GM23338 (cell line): Measurements from ENCODE around the gene MEI1. TPM values are rescaled to one million over a fixed set of nuclear protein-coding genes. Genes with fewer than 3 reads are reported as not detected.

Experiments used
- ATAC-seq: fragments of 200-7000 bp; cut with Tn5 transposase; 3 replicates; pipeline ENCODE4 v1.9.1; 2020
- DNase-seq: peaks from one replicate; pipeline ENCODE4 v3.0.0-alpha.2; 2015; ENCODE audit warnings: low spot score
- H2AFZ ChIP-seq: fragments of 200-600 bp; sonication (generic); 2 replicates; pipeline ENCODE4 v1.8.0; 2016; ENCODE audit warnings: antibody characterized with exemption, mild to moderate bottlenecking, moderate library complexity
- H3F3A ChIP-seq: fragments of 200-600 bp; sonication (generic); replicated peaks from 2 replicates; pipeline ENCODE4 v1.8.0; 2017; ENCODE audit warnings: antibody characterized with exemption, mixed run types, low read depth
- H3K27ac ChIP-seq: fragments of 200-600 bp; sonication (generic); 2 replicates; pipeline ENCODE4 v1.6.1; 2016; ENCODE audit warnings: low read depth
- H3K27me3 ChIP-seq: fragments of 200-600 bp; sonication (generic); 2 replicates; pipeline ENCODE4 v1.8.0; 2016; ENCODE audit warnings: mild to moderate bottlenecking, mixed run types, moderate library complexity; ENCODE audit not compliant: insufficient read depth
- H3K36me3 ChIP-seq: fragments of 200-600 bp; sonication (generic); 2 replicates; pipeline ENCODE4 v1.8.0; 2016; ENCODE audit warnings: mild to moderate bottlenecking; ENCODE audit not compliant: insufficient read depth
- H3K4me1 ChIP-seq: fragments of 200-600 bp; sonication (generic); 2 replicates; pipeline ENCODE4 v1.8.0; 2016; ENCODE audit warnings: mild to moderate bottlenecking, moderate library complexity; ENCODE audit not compliant: insufficient read depth
- H3K4me2 ChIP-seq: fragments of 200-600 bp; sonication (generic); 2 replicates; pipeline ENCODE4 v1.7.1; 2017; ENCODE audit warnings: mixed run types
- H3K4me3 ChIP-seq: fragments of 200-600 bp; sonication (generic); 2 replicates; pipeline ENCODE4 v1.6.1; 2016; ENCODE audit warnings: mixed run types
- H3K79me2 ChIP-seq: fragments of 200-600 bp; sonication (generic); replicated peaks from 2 replicates; pipeline ENCODE4 v1.8.0; 2017; ENCODE audit warnings: mild to moderate bottlenecking; ENCODE audit not compliant: insufficient read depth
- H3K9me2 ChIP-seq: fragments of 200-600 bp; sonication (generic); 2 replicates; pipeline ENCODE4 v1.8.0; 2017; ENCODE audit not compliant: insufficient read depth
- H4K20me1 ChIP-seq: fragments of 200-600 bp; sonication (generic); replicated peaks from 2 replicates; pipeline ENCODE4 v1.8.0; 2017; ENCODE audit warnings: mild to moderate bottlenecking; ENCODE audit not compliant: insufficient read depth
- H3K27ac Mint-ChIP-seq: 2 replicates; pipeline ENCODE4 v1.8.0; 2020; ENCODE audit warnings: inconsistent platforms, mild to moderate bottlenecking, moderate library complexity, mixed read lengths
- H3K27me3 Mint-ChIP-seq: 3 replicates; pipeline ENCODE4 v1.8.0; 2022; ENCODE audit warnings: low read depth, mild to moderate bottlenecking, moderate library complexity, mixed read lengths, inconsistent platforms; ENCODE audit not compliant: insufficient read depth, poor library complexity
- H3K36me3 Mint-ChIP-seq: 3 replicates; pipeline ENCODE4 v1.8.0; 2021; ENCODE audit warnings: low read depth, mild to moderate bottlenecking, inconsistent platforms, moderate library complexity, mixed read lengths
- H3K4me1 Mint-ChIP-seq: 3 replicates; pipeline ENCODE4 v1.8.0; 2020; ENCODE audit warnings: mild to moderate bottlenecking, inconsistent platforms, mixed read lengths
- H3K4me3 Mint-ChIP-seq: 3 replicates; pipeline ENCODE4 v1.8.0; 2021; ENCODE audit warnings: moderate library complexity, mild to moderate bottlenecking, inconsistent platforms, mixed read lengths
- H3K9me3 Mint-ChIP-seq: 3 replicates; pipeline ENCODE4 v1.8.0; 2020; ENCODE audit warnings: moderate library complexity, mild to moderate bottlenecking, inconsistent platforms, mixed read lengths
- CREB1 ChIP-seq: fragments of 250-450 bp; sonication (Bioruptor Pico); IDR thresholded peaks from 2 replicates; pipeline ENCODE4 v1.5.0; 2020; ENCODE audit warnings: low read depth, mild to moderate bottlenecking, moderate library complexity
- NANOG ChIP-seq: IDR thresholded peaks from 2 replicates; pipeline ENCODE4 v1.6.1; 2016; ENCODE audit warnings: antibody characterized with exemption, borderline replicate concordance
- POLR2AphosphoS5 ChIP-seq: IDR thresholded peaks from 2 replicates; pipeline ENCODE4 v1.6.1; 2016; ENCODE audit warnings: antibody characterized with exemption, low read depth
- STAT1 ChIP-seq: IDR thresholded peaks from one replicate; pipeline ENCODE4 v1.6.1; 2016; ENCODE audit warnings: antibody characterized with exemption; ENCODE audit not compliant: unreplicated experiment
- ZNF114 ChIP-seq: fragments of 250-450 bp; sonication (Bioruptor Pico); IDR thresholded peaks from 2 replicates; pipeline ENCODE4 v1.5.0; 2020; ENCODE audit warnings: mild to moderate bottlenecking, moderate library complexity
- ZNF331 ChIP-seq: fragments of 250-450 bp; sonication (Bioruptor Pico); IDR thresholded peaks from 2 replicates; pipeline ENCODE4 v1.5.0; 2020; ENCODE audit warnings: low read depth, mild to moderate bottlenecking, moderate library complexity
- polyA plus RNA-seq: library from polyadenylated mRNA; unstranded; fragments of >200 nt; fragmentation: Nextera tagmentation; extraction: Ambion mirVana; gene quantifications from 2 replicates; pipeline ENCODE4 v1.2.1, GENCODE V29; 2016
- total RNA-seq: library from RNA; depleted of rRNA; stranded (reverse); fragments of >200 nt; shearing (Covaris generic); gene quantifications from 2 replicates; pipeline ENCODE4 v1.2.3, GENCODE V29; 2014
- TF ChIP-seq, protein P1 (sequence below): IDR thresholded peaks from one replicate; pipeline ENCODE4 v1.6.1; 2018; ENCODE audit warnings: antibody characterized with exemption; ENCODE audit not compliant: unreplicated experiment
- TF ChIP-seq, protein P2 (sequence below), 2 experiments: fragments of 200-600 bp in 1 of 2; sonication (generic) in 1 of 2; conservative IDR thresholded peaks; 2 replicates each; pipeline versions ENCODE4 v1.5.1 to v1.6.1; 2016 to 2017; ENCODE audit warnings: antibody characterized with exemption in 2 of 2, low read depth in 2 of 2, mild to moderate bottlenecking in 2 of 2, moderate library complexity in 1 of 2
- TF ChIP-seq, protein P3 (sequence below): IDR thresholded peaks from 2 replicates; pipeline ENCODE4 v1.6.1; 2016; ENCODE audit warnings: antibody characterized with exemption
- TF ChIP-seq, protein P4 (sequence below): fragments of 250-450 bp; sonication (Bioruptor Pico); IDR thresholded peaks from 2 replicates; pipeline ENCODE4 v1.5.0; 2020; ENCODE audit warnings: mild to moderate bottlenecking, moderate library complexity

The MEI1 gene
- total and polyA plus RNA-seq, 2 experiments from 2014 or later: 0.28 to 0.87 TPM

DNA sequence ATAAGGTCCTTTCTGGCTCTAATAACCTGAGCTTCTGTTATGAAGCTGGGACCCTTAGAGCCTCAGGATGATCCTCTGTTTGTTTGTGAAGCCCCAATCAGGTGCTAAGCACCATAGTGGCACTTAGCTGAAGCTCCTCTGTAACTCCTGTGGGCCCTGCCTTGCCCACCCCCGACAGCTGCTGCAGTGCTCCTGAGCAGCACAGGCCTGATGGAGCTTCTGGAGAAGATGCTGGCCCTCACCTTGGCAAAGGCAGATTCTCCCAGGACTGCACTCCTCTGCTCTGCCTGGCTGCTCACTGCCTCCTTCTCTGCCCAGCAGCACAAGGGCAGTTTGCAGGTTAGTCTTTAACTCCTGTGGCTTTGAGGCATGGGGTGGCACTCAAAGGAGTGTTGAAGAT lies 82.2 kb downstream of the MEI1 start:
- H3K9me3 Mint-ChIP-seq: no peaks in the 10 kb centered on the region
- Histone ChIP-seq H3F3A (no peaks in the 10 kb centered on the region), H3K4me2 (no peak overlapping the region), H3K27me3 (no peaks in the 10 kb centered on the region), H3K36me3 (no peaks in the 10 kb centered on the region), H3K27ac (no peak overlapping the region), H3K4me3 (no peak overlapping the region), H2AFZ (no peak overlapping the region), H3K4me1 (no peaks in the 10 kb centered on the region), H4K20me1 (no peaks in the 10 kb centered on the region), H3K79me2 (no peaks in the 10 kb centered on the region), H3K9me2 (no peaks in the 10 kb centered on the region)
- peaks cover 5% of the 10 kb centered on the region for H3K27me3 Mint-ChIP-seq
- TF ChIP-seq, protein P1, sequence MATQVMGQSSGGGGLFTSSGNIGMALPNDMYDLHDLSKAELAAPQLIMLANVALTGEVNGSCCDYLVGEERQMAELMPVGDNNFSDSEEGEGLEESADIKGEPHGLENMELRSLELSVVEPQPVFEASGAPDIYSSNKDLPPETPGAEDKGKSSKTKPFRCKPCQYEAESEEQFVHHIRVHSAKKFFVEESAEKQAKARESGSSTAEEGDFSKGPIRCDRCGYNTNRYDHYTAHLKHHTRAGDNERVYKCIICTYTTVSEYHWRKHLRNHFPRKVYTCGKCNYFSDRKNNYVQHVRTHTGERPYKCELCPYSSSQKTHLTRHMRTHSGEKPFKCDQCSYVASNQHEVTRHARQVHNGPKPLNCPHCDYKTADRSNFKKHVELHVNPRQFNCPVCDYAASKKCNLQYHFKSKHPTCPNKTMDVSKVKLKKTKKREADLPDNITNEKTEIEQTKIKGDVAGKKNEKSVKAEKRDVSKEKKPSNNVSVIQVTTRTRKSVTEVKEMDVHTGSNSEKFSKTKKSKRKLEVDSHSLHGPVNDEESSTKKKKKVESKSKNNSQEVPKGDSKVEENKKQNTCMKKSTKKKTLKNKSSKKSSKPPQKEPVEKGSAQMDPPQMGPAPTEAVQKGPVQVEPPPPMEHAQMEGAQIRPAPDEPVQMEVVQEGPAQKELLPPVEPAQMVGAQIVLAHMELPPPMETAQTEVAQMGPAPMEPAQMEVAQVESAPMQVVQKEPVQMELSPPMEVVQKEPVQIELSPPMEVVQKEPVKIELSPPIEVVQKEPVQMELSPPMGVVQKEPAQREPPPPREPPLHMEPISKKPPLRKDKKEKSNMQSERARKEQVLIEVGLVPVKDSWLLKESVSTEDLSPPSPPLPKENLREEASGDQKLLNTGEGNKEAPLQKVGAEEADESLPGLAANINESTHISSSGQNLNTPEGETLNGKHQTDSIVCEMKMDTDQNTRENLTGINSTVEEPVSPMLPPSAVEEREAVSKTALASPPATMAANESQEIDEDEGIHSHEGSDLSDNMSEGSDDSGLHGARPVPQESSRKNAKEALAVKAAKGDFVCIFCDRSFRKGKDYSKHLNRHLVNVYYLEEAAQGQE: no peak
- TF ChIP-seq POLR2AphosphoS5 (no peak), STAT1 (no peak), CREB1 (no peak), ZNF331 (CRISPR knock-in tag) (no peak), ZNF114 (no peak), NANOG (no peak)
- TF ChIP-seq, protein P2, sequence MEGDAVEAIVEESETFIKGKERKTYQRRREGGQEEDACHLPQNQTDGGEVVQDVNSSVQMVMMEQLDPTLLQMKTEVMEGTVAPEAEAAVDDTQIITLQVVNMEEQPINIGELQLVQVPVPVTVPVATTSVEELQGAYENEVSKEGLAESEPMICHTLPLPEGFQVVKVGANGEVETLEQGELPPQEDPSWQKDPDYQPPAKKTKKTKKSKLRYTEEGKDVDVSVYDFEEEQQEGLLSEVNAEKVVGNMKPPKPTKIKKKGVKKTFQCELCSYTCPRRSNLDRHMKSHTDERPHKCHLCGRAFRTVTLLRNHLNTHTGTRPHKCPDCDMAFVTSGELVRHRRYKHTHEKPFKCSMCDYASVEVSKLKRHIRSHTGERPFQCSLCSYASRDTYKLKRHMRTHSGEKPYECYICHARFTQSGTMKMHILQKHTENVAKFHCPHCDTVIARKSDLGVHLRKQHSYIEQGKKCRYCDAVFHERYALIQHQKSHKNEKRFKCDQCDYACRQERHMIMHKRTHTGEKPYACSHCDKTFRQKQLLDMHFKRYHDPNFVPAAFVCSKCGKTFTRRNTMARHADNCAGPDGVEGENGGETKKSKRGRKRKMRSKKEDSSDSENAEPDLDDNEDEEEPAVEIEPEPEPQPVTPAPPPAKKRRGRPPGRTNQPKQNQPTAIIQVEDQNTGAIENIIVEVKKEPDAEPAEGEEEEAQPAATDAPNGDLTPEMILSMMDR (conservative IDR thresholded peaks at IDR 0.05; ENCODE audit: low read depth in 2 of 2): no peak
- TF ChIP-seq, protein P3, sequence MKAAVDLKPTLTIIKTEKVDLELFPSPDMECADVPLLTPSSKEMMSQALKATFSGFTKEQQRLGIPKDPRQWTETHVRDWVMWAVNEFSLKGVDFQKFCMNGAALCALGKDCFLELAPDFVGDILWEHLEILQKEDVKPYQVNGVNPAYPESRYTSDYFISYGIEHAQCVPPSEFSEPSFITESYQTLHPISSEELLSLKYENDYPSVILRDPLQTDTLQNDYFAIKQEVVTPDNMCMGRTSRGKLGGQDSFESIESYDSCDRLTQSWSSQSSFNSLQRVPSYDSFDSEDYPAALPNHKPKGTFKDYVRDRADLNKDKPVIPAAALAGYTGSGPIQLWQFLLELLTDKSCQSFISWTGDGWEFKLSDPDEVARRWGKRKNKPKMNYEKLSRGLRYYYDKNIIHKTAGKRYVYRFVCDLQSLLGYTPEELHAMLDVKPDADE: no peak
- no peaks in the 10 kb centered on the region for H3K36me3 Mint-ChIP-seq
- H3K27ac Mint-ChIP-seq: no peak overlapping the region
- no peak overlapping the region for H3K4me3 Mint-ChIP-seq
- DNase-seq (no peak), ATAC-seq (no peak; the same call in 2 of the 3 replicates)
- no peaks in the 10 kb centered on the region for H3K4me1 Mint-ChIP-seq

DNA sequence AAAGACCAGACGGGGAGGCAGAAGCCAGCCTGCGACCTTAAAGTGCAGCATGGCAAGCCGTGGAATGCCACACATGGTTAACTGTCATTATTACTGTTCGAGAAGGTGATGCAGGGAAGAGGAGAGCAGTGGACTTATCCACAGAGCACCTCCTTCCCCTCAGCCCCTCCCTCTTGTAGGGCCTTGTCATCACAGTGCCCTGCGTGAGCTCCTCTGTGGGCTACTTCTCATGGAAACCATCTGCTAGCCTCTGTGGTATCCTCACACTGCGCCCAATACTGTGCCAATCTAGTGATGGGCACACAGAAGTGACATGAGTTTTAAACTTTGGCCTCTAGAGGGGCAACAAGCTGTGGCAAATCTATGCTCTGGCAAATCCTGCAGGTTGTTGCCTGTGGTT lies 83.0 kb downstream of the MEI1 start:
- Histone ChIP-seq H3K4me1 (no peaks in the 10 kb centered on the region), H3K27ac (no peak overlapping the region), H3K4me2 (no peak overlapping the region), H3K36me3 (no peaks in the 10 kb centered on the region), H3K4me3 (no peak overlapping the region), H2AFZ (no peak overlapping the region), H4K20me1 (no peaks in the 10 kb centered on the region), H3K27me3 (no peaks in the 10 kb centered on the region), H3F3A (no peaks in the 10 kb centered on the region), H3K79me2 (no peaks in the 10 kb centered on the region), H3K9me2 (no peaks in the 10 kb centered on the region)
- H3K4me1 Mint-ChIP-seq: no peaks in the 10 kb centered on the region
- DNase-seq (no peak), ATAC-seq (no peak)
- no peaks in the 10 kb centered on the region for H3K36me3 Mint-ChIP-seq
- H3K4me3 Mint-ChIP-seq: no peak overlapping the region
- H3K27ac Mint-ChIP-seq: no peak overlapping the region
- H3K27me3 Mint-ChIP-seq: peaks cover 5% of the 10 kb centered on the region
- no peaks in the 10 kb centered on the region for H3K9me3 Mint-ChIP-seq
- TF ChIP-seq STAT1: no peak
- TF ChIP-seq, protein P4, sequence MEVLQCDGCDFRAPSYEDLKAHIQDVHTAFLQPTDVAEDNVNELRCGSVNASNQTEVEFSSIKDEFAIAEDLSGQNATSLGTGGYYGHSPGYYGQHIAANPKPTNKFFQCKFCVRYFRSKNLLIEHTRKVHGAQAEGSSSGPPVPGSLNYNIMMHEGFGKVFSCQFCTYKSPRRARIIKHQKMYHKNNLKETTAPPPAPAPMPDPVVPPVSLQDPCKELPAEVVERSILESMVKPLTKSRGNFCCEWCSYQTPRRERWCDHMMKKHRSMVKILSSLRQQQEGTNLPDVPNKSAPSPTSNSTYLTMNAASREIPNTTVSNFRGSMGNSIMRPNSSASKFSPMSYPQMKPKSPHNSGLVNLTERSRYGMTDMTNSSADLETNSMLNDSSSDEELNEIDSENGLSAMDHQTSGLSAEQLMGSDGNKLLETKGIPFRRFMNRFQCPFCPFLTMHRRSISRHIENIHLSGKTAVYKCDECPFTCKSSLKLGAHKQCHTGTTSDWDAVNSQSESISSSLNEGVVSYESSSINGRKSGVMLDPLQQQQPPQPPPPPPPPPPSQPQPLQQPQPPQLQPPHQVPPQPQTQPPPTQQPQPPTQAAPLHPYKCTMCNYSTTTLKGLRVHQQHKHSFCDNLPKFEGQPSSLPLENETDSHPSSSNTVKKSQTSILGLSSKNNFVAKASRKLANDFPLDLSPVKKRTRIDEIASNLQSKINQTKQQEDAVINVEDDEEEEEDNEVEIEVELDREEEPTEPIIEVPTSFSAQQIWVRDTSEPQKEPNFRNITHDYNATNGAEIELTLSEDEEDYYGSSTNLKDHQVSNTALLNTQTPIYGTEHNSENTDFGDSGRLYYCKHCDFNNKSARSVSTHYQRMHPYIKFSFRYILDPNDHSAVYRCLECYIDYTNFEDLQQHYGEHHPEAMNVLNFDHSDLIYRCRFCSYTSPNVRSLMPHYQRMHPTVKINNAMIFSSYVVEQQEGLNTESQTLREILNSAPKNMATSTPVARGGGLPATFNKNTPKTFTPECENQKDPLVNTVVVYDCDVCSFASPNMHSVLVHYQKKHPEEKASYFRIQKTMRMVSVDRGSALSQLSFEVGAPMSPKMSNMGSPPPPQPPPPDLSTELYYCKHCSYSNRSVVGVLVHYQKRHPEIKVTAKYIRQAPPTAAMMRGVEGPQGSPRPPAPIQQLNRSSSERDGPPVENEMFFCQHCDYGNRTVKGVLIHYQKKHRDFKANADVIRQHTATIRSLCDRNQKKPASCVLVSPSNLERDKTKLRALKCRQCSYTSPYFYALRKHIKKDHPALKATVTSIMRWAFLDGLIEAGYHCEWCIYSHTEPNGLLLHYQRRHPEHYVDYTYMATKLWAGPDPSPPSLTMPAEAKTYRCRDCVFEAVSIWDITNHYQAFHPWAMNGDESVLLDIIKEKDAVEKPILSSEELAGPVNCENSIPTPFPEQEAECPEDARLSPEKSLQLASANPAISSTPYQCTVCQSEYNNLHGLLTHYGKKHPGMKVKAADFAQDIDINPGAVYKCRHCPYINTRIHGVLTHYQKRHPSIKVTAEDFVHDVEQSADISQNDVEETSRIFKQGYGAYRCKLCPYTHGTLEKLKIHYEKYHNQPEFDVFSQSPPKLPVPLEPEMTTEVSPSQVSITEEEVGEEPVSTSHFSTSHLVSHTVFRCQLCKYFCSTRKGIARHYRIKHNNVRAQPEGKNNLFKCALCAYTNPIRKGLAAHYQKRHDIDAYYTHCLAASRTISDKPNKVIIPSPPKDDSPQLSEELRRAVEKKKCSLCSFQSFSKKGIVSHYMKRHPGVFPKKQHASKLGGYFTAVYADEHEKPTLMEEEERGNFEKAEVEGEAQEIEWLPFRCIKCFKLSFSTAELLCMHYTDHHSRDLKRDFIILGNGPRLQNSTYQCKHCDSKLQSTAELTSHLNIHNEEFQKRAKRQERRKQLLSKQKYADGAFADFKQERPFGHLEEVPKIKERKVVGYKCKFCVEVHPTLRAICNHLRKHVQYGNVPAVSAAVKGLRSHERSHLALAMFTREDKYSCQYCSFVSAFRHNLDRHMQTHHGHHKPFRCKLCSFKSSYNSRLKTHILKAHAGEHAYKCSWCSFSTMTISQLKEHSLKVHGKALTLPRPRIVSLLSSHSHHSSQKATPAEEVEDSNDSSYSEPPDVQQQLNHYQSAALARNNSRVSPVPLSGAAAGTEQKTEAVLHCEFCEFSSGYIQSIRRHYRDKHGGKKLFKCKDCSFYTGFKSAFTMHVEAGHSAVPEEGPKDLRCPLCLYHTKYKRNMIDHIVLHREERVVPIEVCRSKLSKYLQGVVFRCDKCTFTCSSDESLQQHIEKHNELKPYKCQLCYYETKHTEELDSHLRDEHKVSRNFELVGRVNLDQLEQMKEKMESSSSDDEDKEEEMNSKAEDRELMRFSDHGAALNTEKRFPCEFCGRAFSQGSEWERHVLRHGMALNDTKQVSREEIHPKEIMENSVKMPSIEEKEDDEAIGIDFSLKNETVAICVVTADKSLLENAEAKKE (CRISPR knock-in tag): no peak
